Hepatocyte (in vitro differentiated cells): ENCODE results near the gene BBS9. TPM values are rescaled to one million over a fixed set of nuclear protein-coding genes. Genes with fewer than 3 reads are reported as not detected.

ENCODE experiments used
- DNase-seq: peaks from one replicate; pipeline ENCODE4 v3.0.0-alpha.2; 2016; ENCODE audit warnings: low spot score
- H2AFZ ChIP-seq: fragments of 200-600 bp; sonication (generic); 2 replicates; pipeline ENCODE4 v1.6.0; 2016; ENCODE audit warnings: antibody characterized with exemption, mild to moderate bottlenecking
- H3K27ac ChIP-seq: fragments of 200-600 bp; sonication (generic); 2 replicates; pipeline ENCODE4 v1.5.1; 2016; ENCODE audit warnings: mild to moderate bottlenecking
- H3K27me3 ChIP-seq: fragments of 200-600 bp; sonication (generic); 2 replicates; pipeline ENCODE4 v1.6.1; 2016
- H3K36me3 ChIP-seq: fragments of 200-600 bp; sonication (generic); replicated peaks from 2 replicates; pipeline ENCODE4 v1.5.1; 2016; ENCODE audit warnings: low read depth; ENCODE audit not compliant: insufficient read depth
- H3K4me1 ChIP-seq: fragments of 200-600 bp; sonication (generic); 2 replicates; pipeline ENCODE4 v1.5.1; 2016; ENCODE audit warnings: mild to moderate bottlenecking, moderate library complexity; ENCODE audit not compliant: insufficient read depth
- H3K4me2 ChIP-seq: fragments of 200-600 bp; sonication (generic); 2 replicates; pipeline ENCODE4 v1.6.0; 2016
- H3K4me3 ChIP-seq: fragments of 200-600 bp; sonication (generic); 2 replicates; pipeline ENCODE4 v1.5.1; 2016; ENCODE audit warnings: mild to moderate bottlenecking
- H3K79me2 ChIP-seq: fragments of 200-600 bp; sonication (generic); 2 replicates; pipeline ENCODE4 v1.6.0; 2017; ENCODE audit warnings: mild to moderate bottlenecking
- H3K9me2 ChIP-seq: fragments of 200-600 bp; sonication (generic); replicated peaks from 2 replicates; pipeline ENCODE4 v1.6.0; 2017; ENCODE audit warnings: mild to moderate bottlenecking; ENCODE audit not compliant: insufficient read depth
- H3K9me3 ChIP-seq: fragments of 200-600 bp; sonication (generic); 2 replicates; pipeline ENCODE4 v1.5.1; 2016; ENCODE audit warnings: low read depth, mild to moderate bottlenecking
- H4K20me1 ChIP-seq: fragments of 200-600 bp; sonication (generic); 2 replicates; pipeline ENCODE4 v1.6.0; 2016; ENCODE audit warnings: mild to moderate bottlenecking; ENCODE audit not compliant: insufficient read depth, poor library complexity, severe bottlenecking
- CTCF ChIP-seq: fragments of 200-600 bp; sonication (generic); IDR thresholded peaks from 2 replicates; pipeline ENCODE4 v1.5.1; 2016; ENCODE audit warnings: antibody characterized with exemption, mild to moderate bottlenecking; ENCODE audit not compliant: poor library complexity
- EZH2 ChIP-seq: fragments of 200-600 bp; sonication (generic); IDR thresholded peaks from 2 replicates; pipeline ENCODE4 v1.6.1; 2016; ENCODE audit warnings: antibody characterized with exemption, mild to moderate bottlenecking, borderline replicate concordance
- EZH2phosphoT487 ChIP-seq: fragments of 200-600 bp; sonication (generic); IDR thresholded peaks from one replicate; pipeline ENCODE4 v1.6.1; 2018; ENCODE audit warnings: antibody characterized with exemption, mild to moderate bottlenecking, low read depth, moderate library complexity; ENCODE audit not compliant: unreplicated experiment, severe bottlenecking
- WGBS: methylation state at CpG from one replicate; pipeline ENCODE4 v1.1.6; 2016; ENCODE audit warnings: low lambda C conversion rate; ENCODE audit errors: missing lambda C conversion rate; 5-methylcytosine and 5-hydroxymethylcytosine counted together
- polyA plus RNA-seq: library from polyadenylated mRNA; unstranded; fragments of >200 nt; fragmentation: Nextera tagmentation; extraction: Ambion mirVana; gene quantifications from 2 replicates; pipeline ENCODE4 v1.2.1, GENCODE V29; 2016
- total RNA-seq: library from RNA; depleted of rRNA; stranded (reverse); fragments of >200 nt; gene quantifications from 2 replicates; pipeline ENCODE4 v1.2.3, GENCODE V29; 2014

The BBS9 gene
- total and polyA plus RNA-seq, 2 experiments from 2014 or later = 10.1 to 12.3 TPM

DNA sequence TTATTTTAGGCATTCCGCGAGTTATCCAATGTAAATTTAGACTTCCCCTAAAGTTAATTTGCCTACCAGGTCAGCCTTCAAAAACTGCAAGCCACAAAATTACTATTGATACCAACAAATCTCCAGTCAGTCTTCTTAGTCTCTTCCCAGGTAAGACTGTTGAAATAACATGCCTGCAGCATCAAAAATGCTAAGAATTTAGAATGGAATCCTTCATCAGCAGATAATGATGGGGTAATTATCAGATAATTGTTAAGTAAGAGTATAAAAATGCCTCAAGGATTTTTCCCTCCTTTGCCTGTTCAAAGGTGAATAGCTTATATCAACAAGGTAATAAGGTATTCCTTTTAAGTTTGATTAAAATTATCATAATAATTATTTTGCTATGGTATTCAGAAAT is 228.5 kb downstream of the BBS9 start:
- Histone ChIP-seq H3K36me3 (no peaks in the 10 kb centered on the region), H3K27ac (no peak overlapping the region), H3K79me2 (no peaks in the 10 kb centered on the region), H3K9me2 (no peaks in the 10 kb centered on the region), H3K4me3 (no peak overlapping the region), H3K4me1 (no peaks in the 10 kb centered on the region), H3K9me3 (no peaks in the 10 kb centered on the region), H3K27me3 (no peaks in the 10 kb centered on the region), H4K20me1 (no peaks in the 10 kb centered on the region), H3K4me2 (no peak overlapping the region), H2AFZ (no peak overlapping the region)
- DNase-seq = no peak
- WGBS = 91% methylated on average over 2 of the region's 2 CpGs
- TF ChIP-seq EZH2phosphoT487 (no peak), EZH2 (no peak), CTCF (no peak)

- Histone ChIP-seq H3K36me3 (no peaks in the 10 kb centered on the region), H2AFZ (no peak overlapping the region), H3K4me1 (no peaks in the 10 kb centered on the region), H3K9me3 (no peaks in the 10 kb centered on the region), H3K27me3 (no peaks in the 10 kb centered on the region), H3K27ac (no peak overlapping the region), H3K4me2 (no peak overlapping the region), H4K20me1 (no peaks in the 10 kb centered on the region), H3K9me2 (no peaks in the 10 kb centered on the region), H3K4me3 (no peak overlapping the region), H3K79me2 (no peaks in the 10 kb centered on the region)
- TF ChIP-seq EZH2 (no peak), EZH2phosphoT487 (no peak), CTCF (no peak)
- DNase-seq = no peak
- 98% methylated on average over 3 of the region's 3 CpGs for WGBS
These were observed 240.5 kb downstream of the BBS9 start for GRCh38 chr7:33369888-33370287.

- no peaks in the 10 kb centered on the region for H3K9me3 ChIP-seq
- DNase-seq = no peak
- no peak overlapping the region for H3K27ac ChIP-seq
- no peaks in the 10 kb centered on the region for H3K36me3 ChIP-seq
- H3K79me2 ChIP-seq = no peaks in the 10 kb centered on the region
- H3K9me2 ChIP-seq = no peaks in the 10 kb centered on the region
- H3K4me3 ChIP-seq = no peak overlapping the region
- 88% methylated on average over 3 of the region's 3 CpGs for WGBS
- H4K20me1 ChIP-seq = no peaks in the 10 kb centered on the region
- H3K27me3 ChIP-seq = no peaks in the 10 kb centered on the region
- no peak overlapping the region for H3K4me2 ChIP-seq
- H3K4me1 ChIP-seq = no peaks in the 10 kb centered on the region
- no peak for TF ChIP-seq EZH2phosphoT487
- TF ChIP-seq EZH2 = no peak
- no peak for TF ChIP-seq CTCF
- no peak overlapping the region for H2AFZ ChIP-seq
These were observed 243.8 kb downstream of the BBS9 start for GRCh38 chr7:33373195-33373594.

DNA sequence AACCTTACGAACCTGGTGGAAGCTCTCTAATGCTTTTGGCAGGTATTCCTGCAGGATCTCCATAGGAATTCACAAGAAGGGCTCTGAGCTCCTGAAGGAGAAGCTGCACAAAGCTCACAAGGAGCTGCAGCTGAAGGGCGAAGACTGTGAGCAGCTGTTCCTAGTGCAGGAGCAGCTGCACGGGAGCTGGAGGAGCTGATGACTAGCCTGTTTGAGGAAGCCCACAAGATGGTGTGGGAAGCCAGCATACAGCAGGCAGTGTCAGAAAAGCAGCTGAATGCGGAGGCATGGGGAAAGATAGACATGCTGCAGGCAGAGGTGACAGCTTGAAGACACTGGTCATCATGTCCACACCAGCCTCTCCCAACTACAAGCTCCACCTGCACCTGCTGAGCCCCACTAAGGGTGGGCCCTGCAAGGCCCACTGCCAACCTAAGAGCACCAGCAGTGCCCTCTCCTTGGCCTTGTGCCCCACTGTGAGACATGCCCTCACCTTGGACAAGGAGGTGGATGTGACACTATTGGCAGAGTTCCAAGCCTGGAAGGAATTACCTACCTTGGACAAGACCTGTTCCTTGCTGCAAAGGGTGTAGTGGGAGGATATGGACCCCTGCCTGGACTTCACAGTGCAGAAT is 250.6 kb downstream of the BBS9 start:
- H3K4me1 ChIP-seq = no peaks in the 10 kb centered on the region
- no peak for DNase-seq
- no peaks in the 10 kb centered on the region for H3K27me3 ChIP-seq
- no peak overlapping the region for H3K4me2 ChIP-seq
- H3K9me2 ChIP-seq = no peaks in the 10 kb centered on the region
- WGBS = 89% methylated on average over 4 of the region's 4 CpGs
- no peak overlapping the region for H3K4me3 ChIP-seq
- H4K20me1 ChIP-seq = no peaks in the 10 kb centered on the region
- no peaks in the 10 kb centered on the region for H3K36me3 ChIP-seq
- no peaks in the 10 kb centered on the region for H3K9me3 ChIP-seq
- TF ChIP-seq CTCF (no peak), EZH2 (no peak), EZH2phosphoT487 (no peak)
- H3K27ac ChIP-seq = no peak overlapping the region
- H3K79me2 ChIP-seq = no peaks in the 10 kb centered on the region
- H2AFZ ChIP-seq = no peak overlapping the region
